GM12873 (cell line): ENCODE results near the gene FGF21.

Source experiments
- CTCF ChIP-seq: IDR thresholded peaks from 2 replicates; pipeline ENCODE4 v1.5.1; 2012; ENCODE audit warnings: low read depth, mild to moderate bottlenecking, moderate library complexity, low read length, control low read depth; ENCODE audit not compliant: insufficient read depth; ENCODE audit errors: missing control alignments

FGF21 gene

GRCh38 chr19:48745208-48745995 is 9.9 kb upstream of the FGF21 start:
- no peak for TF ChIP-seq CTCF

- no peak for TF ChIP-seq CTCF
These were observed 9.2 kb upstream of the FGF21 start for GRCh38 chr19:48746110-48746509.

DNA sequence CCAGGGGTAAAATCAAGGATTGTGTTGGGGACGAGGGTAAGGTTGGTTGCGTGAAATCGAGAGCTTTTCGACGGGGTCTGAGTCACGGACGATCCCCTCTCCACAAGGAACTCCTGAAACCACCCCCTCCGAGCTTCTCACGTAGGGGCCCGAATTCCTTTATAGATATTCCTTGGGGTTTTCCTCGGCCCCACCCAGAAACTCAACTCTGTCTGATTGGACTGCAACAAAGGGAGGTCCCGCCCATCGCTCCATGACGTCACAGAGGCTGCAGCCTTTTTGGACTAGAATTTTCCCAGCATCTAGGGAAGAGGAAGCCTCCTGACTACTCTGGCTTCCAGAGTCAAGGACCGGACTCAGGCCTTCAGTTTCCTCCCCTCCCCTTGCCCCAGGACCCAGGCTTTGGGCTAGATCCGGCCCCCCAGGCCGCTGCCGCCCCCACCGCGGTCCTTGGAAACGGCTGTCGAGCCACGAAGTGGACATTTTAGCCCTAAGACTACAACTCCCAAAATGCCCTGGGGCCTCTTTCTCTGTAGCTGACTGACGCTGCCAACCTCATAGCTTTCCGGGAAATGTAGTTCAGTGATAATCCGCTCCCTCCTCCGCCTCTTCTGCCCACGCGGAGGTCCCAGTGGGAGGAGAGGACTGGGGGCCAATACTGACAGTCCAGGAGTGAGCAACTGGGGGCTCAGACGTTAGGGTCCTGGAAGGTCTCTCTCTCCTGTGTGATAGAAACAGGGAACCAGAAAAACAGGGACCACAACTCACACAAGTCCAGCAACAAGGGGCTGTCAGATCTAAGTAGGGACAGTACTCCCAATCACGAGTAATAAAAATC is 8.4 kb upstream of the FGF21 start, which contains the start of gene IZUMO1:
Gene IZUMO1, minus strand, starts transcription at position 172 of the 838 bp plus-strand sequence. CDS start 1,050 bp downstream, outside the sequence.
- no peak for TF ChIP-seq CTCF

DNA sequence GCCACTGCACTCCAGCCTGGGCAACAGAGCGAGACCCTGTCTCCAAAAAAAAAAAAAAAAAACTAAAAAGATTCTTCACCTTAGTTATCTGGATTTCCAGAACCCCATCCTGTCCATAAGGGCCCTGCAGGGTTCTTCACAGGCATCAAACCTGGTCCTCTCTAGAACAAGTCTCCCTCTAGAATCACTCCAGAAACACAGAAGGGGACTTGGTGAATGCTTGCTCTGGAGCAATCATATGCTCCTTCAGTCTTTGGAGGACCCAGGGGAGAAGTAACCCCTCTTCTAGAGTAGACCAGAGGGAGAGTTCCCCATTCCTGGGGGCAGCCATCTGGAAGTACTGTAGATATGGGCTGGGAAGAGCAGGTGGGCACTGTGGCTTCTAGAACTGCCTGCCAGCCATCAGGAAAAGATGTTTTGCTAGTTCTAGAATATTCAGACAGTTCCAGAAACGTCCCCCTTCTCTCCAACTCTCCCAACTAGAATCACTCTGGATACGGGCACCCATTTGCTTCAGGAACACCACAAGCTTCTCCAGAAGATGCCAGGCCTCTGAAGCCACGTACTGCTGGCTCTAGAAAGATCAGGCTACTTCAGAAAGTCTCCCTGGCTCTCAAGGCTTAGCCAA is 5.6 kb upstream of the FGF21 start:
- no peak for TF ChIP-seq CTCF

- no peak for TF ChIP-seq CTCF
These were observed 5.0 kb upstream of the FGF21 start for GRCh38 chr19:48750351-48750750.

DNA sequence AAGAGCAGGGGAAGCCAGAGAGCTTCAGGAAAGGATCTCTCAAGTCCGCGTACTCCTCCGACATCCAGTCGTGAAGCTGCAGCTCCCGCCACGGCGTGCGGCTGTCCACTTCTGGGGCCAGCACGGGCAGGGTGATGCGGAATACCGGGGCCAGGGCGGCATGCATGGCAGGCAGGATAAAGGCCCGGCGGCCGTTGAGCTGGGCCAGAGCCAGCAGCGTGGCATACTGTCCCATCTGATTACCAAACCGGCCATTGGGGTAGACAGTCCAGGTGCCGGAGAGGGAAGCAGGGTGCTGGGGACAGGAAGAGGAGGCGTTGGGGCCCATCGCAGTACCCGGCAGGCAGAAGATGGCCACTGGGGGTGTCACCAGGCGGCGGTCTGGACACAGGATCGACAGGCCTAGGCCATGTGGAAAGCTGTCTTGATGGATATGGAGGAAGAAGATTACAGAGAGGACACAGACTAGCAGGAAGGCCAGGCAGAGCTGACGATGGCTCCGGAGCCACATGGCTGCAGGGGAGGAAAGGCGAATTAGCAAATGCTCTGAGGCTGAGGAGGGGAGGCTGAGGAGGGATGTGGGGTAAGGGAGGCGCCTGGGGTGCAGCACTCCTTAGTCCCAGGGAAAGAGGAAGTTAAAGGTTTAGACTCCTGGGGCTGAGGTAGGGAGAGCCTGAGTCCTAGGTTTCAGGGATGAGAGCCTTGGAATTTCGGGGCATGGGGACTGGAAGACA is 4.4 kb upstream of the FGF21 start:
- no peak for TF ChIP-seq CTCF
